H1 (cell line): ENCODE results near the gene SHPK. TPM values are rescaled to one million over a fixed set of nuclear protein-coding genes. Genes with fewer than 3 reads are reported as not detected.

Experiments
- CTCF ChIA-PET: fragments of 300-600 bp; sonication (Branson Sonifier 250); formaldehyde crosslinking; loops from one replicate; lab custom pipeline; 2021; ENCODE audit not compliant: partially characterized antibody; lab: Charles Lee
- POLR2A ChIA-PET: fragments of 300-600 bp; sonication (Branson Sonifier 250); formaldehyde crosslinking; loops from one replicate; lab custom pipeline; 2021; ENCODE audit warnings: inconsistent platforms; ENCODE audit not compliant: partially characterized antibody; lab: Charles Lee
- DNase-seq, 2 experiments: peaks; one replicate each; pipeline versions ENCODE4 v3.0.0 to v3.0.0-alpha.2; 2010 to 2022; ENCODE audit warnings: low spot score in 2 of 2, low read depth in 1 of 2, mixed read lengths in 1 of 2
- FAIRE-seq: peaks from 2 replicates; lab custom pipeline; 2011; peaks lifted over from hg19 to GRCh38; lab: Jason Lieb, UNC
- H2AFZ ChIP-seq: 2 replicates; pipeline ENCODE4 v1.8.1; 2012; ENCODE audit warnings: low read length, inconsistent platforms
- H2AK5ac ChIP-seq: 2 replicates; pipeline ENCODE4 v1.6.1; 2013; ENCODE audit warnings: low read depth, low read length
- H2BK120ac ChIP-seq: replicated peaks from 2 replicates; pipeline ENCODE3; 2013; ENCODE audit warnings: low read depth, low read length, inconsistent platforms
- H2BK12ac ChIP-seq: 2 replicates; pipeline ENCODE4 v1.6.1; 2013; ENCODE audit warnings: low read depth, low read length
- H2BK15ac ChIP-seq: 2 replicates; pipeline ENCODE4 v1.6.1; 2013; ENCODE audit warnings: low read length
- H2BK20ac ChIP-seq: 2 replicates; pipeline ENCODE4 v1.6.1; 2013; ENCODE audit warnings: low read length
- H2BK5ac ChIP-seq: 2 replicates; pipeline ENCODE4 v1.6.1; 2013; ENCODE audit warnings: low read depth, low read length
- H3K14ac ChIP-seq: 2 replicates; pipeline ENCODE4 v1.6.1; 2013; ENCODE audit warnings: inconsistent platforms; ENCODE audit not compliant: insufficient read length
- H3K18ac ChIP-seq: 2 replicates; pipeline ENCODE4 v1.6.1; 2013; ENCODE audit warnings: low read length; ENCODE audit errors: extremely low read depth
- H3K23ac ChIP-seq: 2 replicates; pipeline ENCODE4 v1.6.1; 2013; ENCODE audit warnings: inconsistent platforms; ENCODE audit not compliant: insufficient read length
- H3K23me2 ChIP-seq: 2 replicates; pipeline ENCODE4 v1.6.1; 2013; ENCODE audit warnings: low read depth, low read length
- H3K27ac ChIP-seq: 2 replicates; pipeline ENCODE4 v1.6.1; 2011; ENCODE audit warnings: low read depth, low read length, inconsistent platforms
- H3K27me3 ChIP-seq, 4 experiments: replicated peaks in 1 of 4; 1 replicate in 1 of 4; 2 replicates in 3 of 4; pipeline versions ENCODE4 v1.6.1 to v1.8.1; 2011 to 2013; ENCODE audit warnings: low read length in 3 of 4, mild to moderate bottlenecking in 3 of 4, inconsistent platforms in 2 of 4, mixed read lengths in 2 of 4, moderate library complexity in 1 of 4; ENCODE audit not compliant: control insufficient read depth in 3 of 4, insufficient read depth in 3 of 4; ENCODE audit errors: extremely low read depth in 1 of 4
- H3K36me3 ChIP-seq, 4 experiments: 2 replicates each; pipeline versions ENCODE4 v1.6.1 to v1.8.1; 2011 to 2013; ENCODE audit warnings: mild to moderate bottlenecking in 4 of 4, low read length in 3 of 4, moderate library complexity in 2 of 4, control low read depth in 1 of 4, inconsistent platforms in 1 of 4; ENCODE audit not compliant: insufficient read depth in 4 of 4, control insufficient read depth in 2 of 4
- H3K4ac ChIP-seq: replicated peaks from 2 replicates; pipeline ENCODE3; 2013; ENCODE audit warnings: low read length, low read depth, mixed read lengths, inconsistent platforms; ENCODE audit not compliant: insufficient read length
- H3K4me1 ChIP-seq, 4 experiments: replicated peaks in 1 of 4; 1 replicate in 1 of 4; 2 replicates in 3 of 4; pipeline versions ENCODE4 v1.6.1 to v1.8.1; 2011 to 2013; ENCODE audit warnings: low read length in 3 of 4, inconsistent platforms in 2 of 4, mixed read lengths in 1 of 4; ENCODE audit not compliant: insufficient read depth in 4 of 4, control insufficient read depth in 3 of 4
- H3K4me2 ChIP-seq, 2 experiments: 2 replicates each; pipeline versions ENCODE4 v1.6.1 to v1.8.1; 2011 to 2013; ENCODE audit warnings: low read depth in 2 of 2, low read length in 2 of 2, control low read depth in 1 of 2, inconsistent platforms in 1 of 2, mild to moderate bottlenecking in 1 of 2; ENCODE audit not compliant: insufficient read depth in 1 of 2
- H3K4me3 ChIP-seq, 4 experiments: fragments of 200-600, 300-600 bp in 1 of 4; sonication (generic), shearing (Covaris generic), sonication (Bioruptor Twin) in 1 of 4; 2 replicates each; pipeline versions ENCODE4 v1.5.1 to v1.8.1; 2011 to 2016; ENCODE audit warnings: low read length in 4 of 4, low read depth in 3 of 4, control low read depth in 2 of 4, inconsistent platforms in 2 of 4, mild to moderate bottlenecking in 2 of 4, mixed read lengths in 1 of 4, moderate library complexity in 1 of 4; ENCODE audit not compliant: insufficient read depth in 2 of 4; ENCODE audit errors: extremely low read depth in 1 of 4
- H3K56ac ChIP-seq: replicated peaks from 2 replicates; pipeline ENCODE3; 2013; ENCODE audit warnings: low read depth, mild to moderate bottlenecking, mixed read lengths, low read length, inconsistent platforms; ENCODE audit not compliant: insufficient read length
- H3K79me1 ChIP-seq: 2 replicates; pipeline ENCODE4 v1.6.1; 2013; ENCODE audit warnings: low read depth, low read length, control low read depth
- H3K79me2 ChIP-seq, 2 experiments: 2 replicates each; pipeline versions ENCODE4 v1.6.1 to v1.8.1; 2012 to 2013; ENCODE audit warnings: low read length in 2 of 2, mild to moderate bottlenecking in 2 of 2, inconsistent platforms in 1 of 2; ENCODE audit not compliant: insufficient read depth in 2 of 2, control insufficient read depth in 1 of 2
- H3K9ac ChIP-seq, 4 experiments: replicated peaks in 1 of 4; 1 replicate in 1 of 4; 2 replicates in 3 of 4; pipeline versions ENCODE4 v1.6.1 to v1.8.1; 2011 to 2013; ENCODE audit warnings: low read depth in 3 of 4, low read length in 3 of 4, control low read depth in 2 of 4, mild to moderate bottlenecking in 2 of 4, moderate library complexity in 2 of 4, inconsistent platforms in 1 of 4; ENCODE audit errors: extremely low read depth in 1 of 4
- H3K9me3 ChIP-seq, 2 experiments: 2 replicates each; pipeline versions ENCODE4 v1.6.1 to v1.8.1; 2012 to 2013; ENCODE audit warnings: mild to moderate bottlenecking in 2 of 2, moderate library complexity in 2 of 2, control low read depth in 1 of 2, inconsistent platforms in 1 of 2, low read depth in 1 of 2, low read length in 1 of 2, mixed read lengths in 1 of 2; ENCODE audit not compliant: insufficient read depth in 2 of 2
- H4K20me1 ChIP-seq, 2 experiments: replicated peaks in 1 of 2; 2 replicates each; pipeline versions ENCODE3 to v1.8.1; 2011 to 2013; ENCODE audit warnings: inconsistent platforms in 2 of 2, low read length in 2 of 2, mild to moderate bottlenecking in 1 of 2; ENCODE audit not compliant: insufficient read depth in 2 of 2, control insufficient read depth in 1 of 2
- H4K5ac ChIP-seq: 2 replicates; pipeline ENCODE4 v1.6.1; 2013; ENCODE audit warnings: low read length, low read depth, mixed read lengths, inconsistent platforms; ENCODE audit not compliant: insufficient read length
- H4K8ac ChIP-seq: 2 replicates; pipeline ENCODE4 v1.8.0; 2013; ENCODE audit warnings: mild to moderate bottlenecking, moderate library complexity, low read length, inconsistent platforms; ENCODE audit not compliant: insufficient read depth; ENCODE audit errors: extremely low read depth
- H4K91ac ChIP-seq: replicated peaks from 2 replicates; pipeline ENCODE3; 2013; ENCODE audit warnings: low read length, mixed read lengths, inconsistent platforms; ENCODE audit not compliant: insufficient read length
- JUN ChIP-seq: IDR thresholded peaks from 2 replicates; pipeline ENCODE4 v1.6.1; 2011; ENCODE audit warnings: low read depth, mild to moderate bottlenecking, improper control_type of control experiment, low read length
- KDM1A ChIP-seq: fragments of 200-600, 300-600 bp; sonication (generic); IDR thresholded peaks from 2 replicates; pipeline ENCODE4 v1.7.1; 2016; ENCODE audit warnings: mild to moderate bottlenecking, low read length, borderline replicate concordance
- KDM4A ChIP-seq: IDR thresholded peaks from one replicate; pipeline ENCODE4 v1.7.1; 2012; ENCODE audit warnings: low read depth, mild to moderate bottlenecking, moderate library complexity, low read length, inconsistent platforms; ENCODE audit not compliant: severe bottlenecking
- POLR2A ChIP-seq, 2 experiments: IDR thresholded peaks; 1 replicate in 1 of 2; 2 replicates in 1 of 2; pipeline ENCODE4 v1.6.1; 2011; ENCODE audit warnings: low read depth in 2 of 2, low read length in 2 of 2, mild to moderate bottlenecking in 2 of 2; ENCODE audit errors: control extremely low read depth in 1 of 2
- RAD21 ChIP-seq, 2 experiments: IDR thresholded peaks in 1 of 2; conservative IDR thresholded peaks in 1 of 2; 2 replicates each; pipeline ENCODE4 v1.6.1; 2011; ENCODE audit warnings: low read depth in 2 of 2, low read length in 2 of 2, improper control_type of control experiment in 1 of 2, inconsistent platforms in 1 of 2, mild to moderate bottlenecking in 1 of 2, moderate library complexity in 1 of 2
- SIX5 ChIP-seq: IDR thresholded peaks from 2 replicates; pipeline ENCODE4 v1.6.1; 2011; ENCODE audit warnings: mild to moderate bottlenecking, low read depth, low read length
- WGBS, 2 experiments: shearing (Covaris generic) in 1 of 2; methylation state at CpG; one replicate each; pipeline versions ENCODE4 v1.1.6 to v1.1.7; 2013 to 2015; ENCODE audit warnings: low lambda C conversion rate in 2 of 2, mixed read lengths in 2 of 2, inconsistent platforms in 1 of 2, low coverage in 1 of 2, missing lambda C conversion rate in 1 of 2; ENCODE audit not compliant: insufficient replicate concordance in 2 of 2, insufficient coverage in 1 of 2, insufficient read length in 1 of 2; ENCODE audit errors: extremely low coverage in 1 of 2, missing lambda C conversion rate in 1 of 2; 5-methylcytosine and 5-hydroxymethylcytosine counted together
- polyA plus RNA-seq, 7 experiments: library from polyadenylated mRNA; depleted of rRNA in 3 of 7; stranded (reverse) in 5 of 7; unstranded in 2 of 7; fragments of >200 nt in 5 of 7; fragments of 200-250 nt in 2 of 7; gene quantifications; 1 replicate in 5 of 7; 2 replicates in 1 of 7; 4 replicates in 1 of 7; pipeline versions ENCODE4 v1.2.1 to v1.2.3, GENCODE V29; 2011 to 2013; ENCODE audit warnings: missing spikeins in 2 of 7, mixed read lengths in 2 of 7
- total RNA-seq: library from RNA; stranded (reverse); fragmentation: NEBNext Ultra II Directional; extraction: Animal tissue kit (Norgen Biotek cat#: 25700); gene quantifications from 2 replicates; pipeline ENCODE4 v1.2.1, GENCODE V29; 2021

The SHPK gene
- total and polyA plus RNA-seq, 2 of the 8 experiments (the other 6 are each of a cell fraction or from before 2014, with no cell fraction given) = 28.6 to 36.7 TPM

GRCh38 chr17:3609689-3610088 is 26.4 kb downstream of the SHPK start:
- H3K9me3 ChIP-seq = peaks cover 0 to 4% of the 10 kb centered on the region in 2 experiments; a peak in 1 of 4 replicates
- H3K36me3 ChIP-seq = peaks cover 7 to 55% (median 34%) of the 10 kb centered on the region in 4 experiments; a peak in 7 of 8 replicates
- H4K5ac ChIP-seq = no peak overlapping the region
- H3K27me3 ChIP-seq = no peaks in the 10 kb centered on the region
- WGBS, 2 experiments = 94% methylated on average over 10 of the region's 10 CpGs; no CpG with 5 or more reads in 1 of the 2 experiments
- no peak overlapping the region for H2BK5ac ChIP-seq
- H3K79me2 ChIP-seq = no peaks in the 10 kb centered on the region
- no peak overlapping the region for H3K14ac ChIP-seq
- no peaks in the 10 kb centered on the region for H3K79me1 ChIP-seq
- H3K27ac ChIP-seq = no peak overlapping the region
- H3K4me1 ChIP-seq = no peaks in the 10 kb centered on the region
- H3K56ac ChIP-seq = no peak overlapping the region
- peaks cover 3 to 4% of the 10 kb centered on the region in 2 experiments for H4K20me1 ChIP-seq
- DNase-seq = no peak
- CTCF ChIA-PET = interaction anchor here (0.6 to 1.7 kb wide), 4 partner anchors 9 to 37 kb away, joined by 3 to 4 read pairs (median 3); no protein-coding TSS in a partner anchor
- H3K4ac ChIP-seq = no peak overlapping the region
- H4K8ac ChIP-seq = no peak overlapping the region; the same call in 1 of the 2 replicates
- no peak overlapping the region for H2BK20ac ChIP-seq
- H4K91ac ChIP-seq = no peak overlapping the region
- no peak overlapping the region for H2BK12ac ChIP-seq
- H3K23ac ChIP-seq = no peak overlapping the region
- no peak overlapping the region for H3K4me3 ChIP-seq
- H3K18ac ChIP-seq = no peak overlapping the region
- H3K9ac ChIP-seq = no peak overlapping the region
- no peaks in the 10 kb centered on the region for H3K23me2 ChIP-seq
- POLR2A ChIA-PET = no interaction called here
- H2BK15ac ChIP-seq = no peak overlapping the region
- no peak for FAIRE-seq
- no peak overlapping the region for H3K4me2 ChIP-seq
- no peak for TF ChIP-seq KDM4A
- no peak for TF ChIP-seq RAD21 (IDR thresholded peaks at IDR 0.05 in 1 of 2, conservative IDR thresholded peaks at IDR 0.05 in 1 of 2; ENCODE audit: low read depth in 2 of 2, low read length in 2 of 2)
- TF ChIP-seq KDM1A = no peak
- TF ChIP-seq JUN = no peak
- TF ChIP-seq SIX5 = no peak
- no peak for TF ChIP-seq POLR2A (IDR thresholded peaks at IDR 0.05; ENCODE audit: control extremely low read depth in 1 of 2, low read depth in 2 of 2, low read length in 2 of 2)
- TF ChIP-seq, all 59 proteins: peak for 0
- Histone ChIP-seq H2AK5ac (no peak overlapping the region), H2BK120ac (no peak overlapping the region), H2AFZ (no peak overlapping the region)
